NCI-H345 treated with DMSO at 0.1 percent for 48 hours (cell line): Measurements from ENCODE around the gene MGAT5.
A peak's percentile ranks its signal among the peaks of the same experiment; 100 is the strongest.

Experiments
- DNase-seq: peaks from one replicate; lab custom pipeline; 2025; ENCODE audit not compliant: unreplicated experiment; lab: John Stamatoyannopoulos, UW

MGAT5 gene

GRCh38 chr2:134443814-134444480 is 190.1 kb downstream of the MGAT5 start:
- no peak for DNase-seq

- DNase-seq: no peak
Observed at GRCh38 chr2:134445116-134445515, 191.2 kb downstream of the MGAT5 start.

GRCh38 chr2:134445985-134446382 is 192.1 kb downstream of the MGAT5 start:
- no peak for DNase-seq

- DNase-seq: no peak
Observed at GRCh38 chr2:134446383-134447017, 192.6 kb downstream of the MGAT5 start.

- DNase-seq: no peak
Observed at GRCh38 chr2:134447669-134448068, 193.8 kb downstream of the MGAT5 start.

- no peak for DNase-seq
Observed at GRCh38 chr2:134448650-134449049, 194.8 kb downstream of the MGAT5 start.

- no peak for DNase-seq
Observed at GRCh38 chr2:134449157-134449556, 195.3 kb downstream of the MGAT5 start.

GRCh38 chr2:134449751-134450513 is 196.1 kb downstream of the MGAT5 start:
- DNase-seq: no peak

GRCh38 chr2:134451347-134451630 is 197.4 kb downstream of the MGAT5 start:
- no peak for DNase-seq

- no peak for DNase-seq
Observed at GRCh38 chr2:134452042-134452733, 198.3 kb downstream of the MGAT5 start.

GRCh38 chr2:134453476-134453875 is 199.6 kb downstream of the MGAT5 start:
- no peak for DNase-seq

- no peak for DNase-seq
Observed at GRCh38 chr2:134453973-134454372, 200.1 kb downstream of the MGAT5 start.

GRCh38 chr2:134454426-134454825 is 200.6 kb downstream of the MGAT5 start:
- DNase-seq: no peak

- no peak for DNase-seq
Observed at GRCh38 chr2:134454931-134455330, 201.1 kb downstream of the MGAT5 start.

- DNase-seq: no peak
Observed at GRCh38 chr2:134455426-134455825, 201.6 kb downstream of the MGAT5 start.

- DNase-seq: no peak
Observed at GRCh38 chr2:134457353-134457752, 203.5 kb downstream of the MGAT5 start.

- DNase-seq: no peak
Observed at GRCh38 chr2:134457765-134458472, 204.0 kb downstream of the MGAT5 start.

- DNase-seq: no peak
Observed at GRCh38 chr2:134458473-134458853, 204.6 kb downstream of the MGAT5 start.

- DNase-seq: no peak
Observed at GRCh38 chr2:134458950-134459349, 205.1 kb downstream of the MGAT5 start.

- no peak for DNase-seq
Observed at GRCh38 chr2:134459706-134460406, 206.0 kb downstream of the MGAT5 start.

- peak; percentile 57 for DNase-seq
Observed at GRCh38 chr2:134460583-134460998, 206.7 kb downstream of the MGAT5 start.
